ENCODE measurements around the gene RBM47.

DNA sequence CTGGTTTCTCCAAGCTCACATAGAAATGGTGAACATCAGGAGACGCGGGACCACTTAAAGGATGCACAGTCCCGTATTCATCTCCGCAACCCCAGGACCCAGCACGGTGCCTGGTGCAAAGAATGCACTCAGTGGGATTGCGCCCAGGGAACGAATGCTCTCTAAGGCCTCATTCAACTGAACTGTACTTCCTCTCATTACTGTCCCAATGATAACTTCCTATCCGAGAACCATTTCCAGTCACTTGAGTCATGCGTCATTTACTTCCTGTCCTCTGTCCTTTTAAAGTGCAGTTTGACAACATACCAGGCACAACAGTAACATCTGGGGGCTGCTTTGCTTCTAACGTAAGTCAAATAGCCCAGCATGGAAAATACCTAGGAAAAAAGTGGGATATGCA, 75.7 kb downstream of the RBM47 start:
- no peak for TF ChIP-seq EZH2 (IDR thresholded peaks at IDR 0.05; ENCODE audit: low read length, missing control alignments)
- TF ChIP-seq, protein P1, sequence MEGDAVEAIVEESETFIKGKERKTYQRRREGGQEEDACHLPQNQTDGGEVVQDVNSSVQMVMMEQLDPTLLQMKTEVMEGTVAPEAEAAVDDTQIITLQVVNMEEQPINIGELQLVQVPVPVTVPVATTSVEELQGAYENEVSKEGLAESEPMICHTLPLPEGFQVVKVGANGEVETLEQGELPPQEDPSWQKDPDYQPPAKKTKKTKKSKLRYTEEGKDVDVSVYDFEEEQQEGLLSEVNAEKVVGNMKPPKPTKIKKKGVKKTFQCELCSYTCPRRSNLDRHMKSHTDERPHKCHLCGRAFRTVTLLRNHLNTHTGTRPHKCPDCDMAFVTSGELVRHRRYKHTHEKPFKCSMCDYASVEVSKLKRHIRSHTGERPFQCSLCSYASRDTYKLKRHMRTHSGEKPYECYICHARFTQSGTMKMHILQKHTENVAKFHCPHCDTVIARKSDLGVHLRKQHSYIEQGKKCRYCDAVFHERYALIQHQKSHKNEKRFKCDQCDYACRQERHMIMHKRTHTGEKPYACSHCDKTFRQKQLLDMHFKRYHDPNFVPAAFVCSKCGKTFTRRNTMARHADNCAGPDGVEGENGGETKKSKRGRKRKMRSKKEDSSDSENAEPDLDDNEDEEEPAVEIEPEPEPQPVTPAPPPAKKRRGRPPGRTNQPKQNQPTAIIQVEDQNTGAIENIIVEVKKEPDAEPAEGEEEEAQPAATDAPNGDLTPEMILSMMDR (conservative IDR thresholded peaks at IDR 0.05 in 1 of 2, IDR thresholded peaks at IDR 0.05 in 1 of 2; ENCODE audit: low read depth in 1 of 2, low read length in 2 of 2) = no peak
